HepG2 (cell line): ENCODE measurements around the gene GGNBP2. TPM values are rescaled to one million over a fixed set of nuclear protein-coding genes. Genes with fewer than 3 reads are reported as not detected.
A peak's percentile ranks its signal among the peaks of the same experiment; 100 is the strongest.

Experiments
- MAFG ChIP-seq: sonication (generic); formaldehyde crosslinking; IDR thresholded peaks from 2 replicates; pipeline ENCODE4 v1.5.1; 2020; ENCODE audit warnings: mild to moderate bottlenecking, missing genetic modification reagents
- MEIS2 ChIP-seq: sonication (generic); formaldehyde crosslinking; IDR thresholded peaks from 2 replicates; pipeline ENCODE4 v1.9.0; 2021; ENCODE audit warnings: mild to moderate bottlenecking, missing genetic modification reagents
- MTA1 ChIP-seq: sonication (generic); formaldehyde crosslinking; IDR thresholded peaks from 2 replicates; pipeline ENCODE4 v1.4.0; 2020; ENCODE audit warnings: missing genetic modification reagents, mild to moderate bottlenecking, borderline replicate concordance
- SMAD3 ChIP-seq: sonication (generic); formaldehyde crosslinking; IDR thresholded peaks from 2 replicates; pipeline ENCODE4 v1.4.0; 2020; ENCODE audit warnings: missing genetic modification reagents
- TCF12 ChIP-seq, 2 experiments: fragments of 450-650 bp in 1 of 2; sonication (generic) in 1 of 2; formaldehyde crosslinking in 1 of 2; IDR thresholded peaks; 2 replicates each; pipeline versions ENCODE4 v1.6.1 to v1.8.0; 2017 to 2022; ENCODE audit warnings: antibody characterized with exemption in 1 of 2, mild to moderate bottlenecking in 1 of 2, missing genetic modification reagents in 1 of 2, moderate library complexity in 1 of 2
- TOPORS ChIP-seq: sonication (generic); formaldehyde crosslinking; IDR thresholded peaks from 2 replicates; pipeline ENCODE4 v1.8.0; 2023; ENCODE audit warnings: mild to moderate bottlenecking, missing genetic modification reagents
- TP53 ChIP-seq: sonication (generic); formaldehyde crosslinking; conservative IDR thresholded peaks from 2 replicates; pipeline ENCODE4 v1.4.0; 2020; ENCODE audit warnings: missing genetic modification reagents
- ZNF367 ChIP-seq: sonication (generic); formaldehyde crosslinking; IDR thresholded peaks from 2 replicates; pipeline ENCODE4 v1.4.0; 2020; ENCODE audit warnings: missing genetic modification reagents, borderline replicate concordance
- ZNF547 ChIP-seq: sonication (generic); formaldehyde crosslinking; IDR thresholded peaks from 2 replicates; pipeline ENCODE4 v1.5.1; 2020; ENCODE audit warnings: mild to moderate bottlenecking, missing genetic modification reagents
- ZNF562 ChIP-seq: sonication (generic); formaldehyde crosslinking; IDR thresholded peaks from 2 replicates; pipeline ENCODE4 v1.8.0; 2022; ENCODE audit warnings: missing genetic modification reagents, borderline replicate concordance
- ZNF75D ChIP-seq: sonication (generic); formaldehyde crosslinking; IDR thresholded peaks from 2 replicates; pipeline ENCODE4 v1.8.1; 2023; ENCODE audit warnings: missing genetic modification reagents, mild to moderate bottlenecking, borderline replicate concordance
- polyA plus RNA-seq, 8 experiments: library from polyadenylated mRNA; depleted of rRNA in 3 of 8; stranded (reverse) in 7 of 8; unstranded in 1 of 8; fragments of >200 nt; fragmentation: Illumina TruSeq in 4 of 8; extraction: Trizol in 4 of 8; gene quantifications; 2 replicates each; pipeline versions ENCODE4 v1.2.1 to v1.2.3, GENCODE V29; 2011 to 2016; ENCODE audit warnings: low read depth in 4 of 8, missing spikeins in 1 of 8, mixed read lengths in 1 of 8; ENCODE audit not compliant: insufficient read depth in 1 of 8
- total RNA-seq, 5 experiments: library from RNA; depleted of rRNA; stranded (reverse); fragments of >200 nt; fragmentation: Illumina TruSeq; extraction: Trizol; gene quantifications; 2 replicates each; pipeline ENCODE4 v1.2.3, GENCODE V29; 2016; ENCODE audit warnings: low read depth in 1 of 5
- TF ChIP-seq, protein P1 (sequence below): sonication (generic); formaldehyde crosslinking; IDR thresholded peaks from 2 replicates; pipeline ENCODE4 v1.8.1; 2023; ENCODE audit warnings: mild to moderate bottlenecking, moderate library complexity, missing genetic modification reagents
- TF ChIP-seq, protein P2 (sequence below): sonication (generic); formaldehyde crosslinking; conservative IDR thresholded peaks from 2 replicates; pipeline ENCODE4 v1.8.0; 2022; ENCODE audit warnings: low read depth, missing genetic modification reagents
- TF ChIP-seq, protein P3 (sequence below): sonication (generic); formaldehyde crosslinking; IDR thresholded peaks from 2 replicates; pipeline ENCODE4 v1.8.0; 2022; ENCODE audit warnings: missing genetic modification reagents, mild to moderate bottlenecking, inconsistent platforms, borderline replicate concordance
- TF ChIP-seq, protein P4 (sequence below), 2 experiments: fragments of 450-650 bp in 1 of 2; sonication (generic) in 1 of 2; formaldehyde crosslinking in 1 of 2; IDR thresholded peaks; 2 replicates each; pipeline versions ENCODE4 v1.6.1 to v1.8.0; 2016 to 2022; ENCODE audit warnings: antibody characterized with exemption in 1 of 2, mild to moderate bottlenecking in 1 of 2, missing genetic modification reagents in 1 of 2

The GGNBP2 gene
- total and polyA plus RNA-seq, 2 of the 13 experiments (the other 11 are each of a cell fraction or from before 2014, with no cell fraction given), result 53.3 to 84.2 TPM

DNA sequence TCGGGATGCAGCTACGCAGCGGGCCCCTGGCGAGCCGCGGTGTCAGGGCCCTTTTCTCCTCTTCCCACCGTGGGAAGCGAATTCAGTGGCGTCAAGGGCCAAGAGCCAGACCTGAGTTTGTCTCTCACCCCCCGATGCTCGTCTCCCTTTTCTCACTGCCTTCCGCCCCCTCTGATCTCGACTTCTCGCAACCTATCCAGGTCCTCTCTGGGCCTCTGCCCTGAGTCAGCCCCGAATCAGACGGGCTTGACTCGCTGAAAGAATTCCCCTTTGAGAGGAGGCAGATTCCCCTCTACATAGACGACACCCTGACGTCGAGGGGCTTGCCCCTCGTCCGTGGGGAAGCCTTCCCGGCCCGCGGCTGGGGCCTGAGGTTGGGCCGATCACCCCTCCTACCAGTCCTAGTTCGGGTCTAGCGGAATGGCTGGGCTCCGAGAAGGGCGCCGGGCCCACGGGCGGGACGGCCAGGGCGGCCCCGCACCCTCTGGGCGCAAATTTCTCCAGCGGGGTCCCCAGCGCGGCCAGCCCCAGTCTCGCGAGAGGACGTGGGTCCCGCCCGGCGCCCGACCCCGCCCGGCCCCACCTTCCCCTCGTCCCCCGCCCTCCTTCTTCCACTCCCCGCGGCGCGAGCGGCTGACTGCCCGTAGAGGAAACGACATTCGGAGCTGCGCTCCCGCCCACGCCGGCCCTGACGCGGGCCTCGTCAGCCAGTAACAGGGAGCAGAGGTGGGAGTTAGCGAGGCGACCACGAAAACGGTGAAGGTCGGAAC lies at the start of gene GGNBP2 (continued):
- TF ChIP-seq, protein P1, sequence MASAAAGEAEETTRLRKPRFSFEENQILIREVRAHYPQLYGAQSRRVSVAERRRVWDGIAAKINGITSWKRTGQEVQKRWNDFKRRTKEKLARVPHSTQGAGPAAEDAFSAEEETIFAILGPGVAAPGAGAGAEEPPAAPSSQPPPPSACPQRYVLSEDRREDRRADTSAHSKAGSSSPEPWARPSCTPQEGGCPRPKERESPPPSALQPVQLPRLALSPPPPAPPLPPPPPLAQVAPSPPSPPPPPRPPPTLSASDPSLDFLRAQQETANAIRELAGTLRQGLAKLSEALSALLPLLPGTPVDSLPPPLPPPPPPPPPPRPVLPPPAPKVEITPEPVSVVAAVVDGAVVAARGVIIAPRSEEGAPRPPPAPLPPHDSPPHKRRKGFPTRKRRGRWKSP, result peak; percentile 79
- no peak for TF ChIP-seq MEIS2 (CRISPR knock-in tag)
- TF ChIP-seq, protein P2, sequence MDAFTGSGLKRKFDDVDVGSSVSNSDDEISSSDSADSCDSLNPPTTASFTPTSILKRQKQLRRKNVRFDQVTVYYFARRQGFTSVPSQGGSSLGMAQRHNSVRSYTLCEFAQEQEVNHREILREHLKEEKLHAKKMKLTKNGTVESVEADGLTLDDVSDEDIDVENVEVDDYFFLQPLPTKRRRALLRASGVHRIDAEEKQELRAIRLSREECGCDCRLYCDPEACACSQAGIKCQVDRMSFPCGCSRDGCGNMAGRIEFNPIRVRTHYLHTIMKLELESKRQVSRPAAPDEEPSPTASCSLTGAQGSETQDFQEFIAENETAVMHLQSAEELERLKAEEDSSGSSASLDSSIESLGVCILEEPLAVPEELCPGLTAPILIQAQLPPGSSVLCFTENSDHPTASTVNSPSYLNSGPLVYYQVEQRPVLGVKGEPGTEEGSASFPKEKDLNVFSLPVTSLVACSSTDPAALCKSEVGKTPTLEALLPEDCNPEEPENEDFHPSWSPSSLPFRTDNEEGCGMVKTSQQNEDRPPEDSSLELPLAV (CRISPR knock-in tag), result no peak
- no peak; the same call in 1 of the 2 replicates for TF ChIP-seq ZNF367 (CRISPR knock-in tag)
- TF ChIP-seq, protein P3, sequence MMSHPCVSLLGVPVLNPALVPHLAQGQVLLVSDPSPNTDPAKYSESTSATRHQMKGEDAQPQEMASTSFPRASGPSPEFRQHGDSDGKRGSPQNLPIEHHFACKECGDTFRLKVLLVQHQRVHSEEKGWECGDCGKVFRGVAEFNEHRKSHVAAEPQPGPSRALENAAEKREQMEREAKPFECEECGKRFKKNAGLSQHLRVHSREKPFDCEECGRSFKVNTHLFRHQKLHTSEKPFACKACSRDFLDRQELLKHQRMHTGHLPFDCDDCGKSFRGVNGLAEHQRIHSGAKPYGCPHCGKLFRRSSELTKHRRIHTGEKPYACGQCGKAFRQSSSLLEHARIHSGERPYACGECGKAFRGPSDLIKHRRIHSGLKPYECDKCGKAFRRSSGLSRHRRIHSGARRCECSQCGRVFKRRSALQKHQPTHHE, result no peak
- TF ChIP-seq TCF12 (IDR thresholded peaks at IDR 0.05), result no peak
- TF ChIP-seq TCF12 (CRISPR knock-in tag; IDR thresholded peaks at IDR 0.05), result no peak
- no peak for TF ChIP-seq ZNF562 (CRISPR knock-in tag)
- TF ChIP-seq, protein P4, sequence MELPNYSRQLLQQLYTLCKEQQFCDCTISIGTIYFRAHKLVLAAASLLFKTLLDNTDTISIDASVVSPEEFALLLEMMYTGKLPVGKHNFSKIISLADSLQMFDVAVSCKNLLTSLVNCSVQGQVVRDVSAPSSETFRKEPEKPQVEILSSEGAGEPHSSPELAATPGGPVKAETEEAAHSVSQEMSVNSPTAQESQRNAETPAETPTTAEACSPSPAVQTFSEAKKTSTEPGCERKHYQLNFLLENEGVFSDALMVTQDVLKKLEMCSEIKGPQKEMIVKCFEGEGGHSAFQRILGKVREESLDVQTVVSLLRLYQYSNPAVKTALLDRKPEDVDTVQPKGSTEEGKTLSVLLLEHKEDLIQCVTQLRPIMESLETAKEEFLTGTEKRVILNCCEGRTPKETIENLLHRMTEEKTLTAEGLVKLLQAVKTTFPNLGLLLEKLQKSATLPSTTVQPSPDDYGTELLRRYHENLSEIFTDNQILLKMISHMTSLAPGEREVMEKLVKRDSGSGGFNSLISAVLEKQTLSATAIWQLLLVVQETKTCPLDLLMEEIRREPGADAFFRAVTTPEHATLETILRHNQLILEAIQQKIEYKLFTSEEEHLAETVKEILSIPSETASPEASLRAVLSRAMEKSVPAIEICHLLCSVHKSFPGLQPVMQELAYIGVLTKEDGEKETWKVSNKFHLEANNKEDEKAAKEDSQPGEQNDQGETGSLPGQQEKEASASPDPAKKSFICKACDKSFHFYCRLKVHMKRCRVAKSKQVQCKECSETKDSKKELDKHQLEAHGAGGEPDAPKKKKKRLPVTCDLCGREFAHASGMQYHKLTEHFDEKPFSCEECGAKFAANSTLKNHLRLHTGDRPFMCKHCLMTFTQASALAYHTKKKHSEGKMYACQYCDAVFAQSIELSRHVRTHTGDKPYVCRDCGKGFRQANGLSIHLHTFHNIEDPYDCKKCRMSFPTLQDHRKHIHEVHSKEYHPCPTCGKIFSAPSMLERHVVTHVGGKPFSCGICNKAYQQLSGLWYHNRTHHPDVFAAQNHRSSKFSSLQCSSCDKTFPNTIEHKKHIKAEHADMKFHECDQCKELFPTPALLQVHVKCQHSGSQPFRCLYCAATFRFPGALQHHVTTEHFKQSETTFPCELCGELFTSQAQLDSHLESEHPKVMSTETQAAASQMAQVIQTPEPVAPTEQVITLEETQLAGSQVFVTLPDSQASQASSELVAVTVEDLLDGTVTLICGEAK (IDR thresholded peaks at IDR 0.05), result no peak
- TF ChIP-seq, protein P4 (CRISPR knock-in tag; IDR thresholded peaks at IDR 0.05), result peak; percentile 42
- TF ChIP-seq SMAD3, result no peak; the same call in 1 of the 2 replicates
- no peak for TF ChIP-seq TP53 (CRISPR knock-in tag)
- no peak; the same call in 1 of the 2 replicates for TF ChIP-seq MTA1 (CRISPR knock-in tag)
- TF ChIP-seq MAFG (CRISPR knock-in tag), result no peak
- no peak for TF ChIP-seq ZNF75D (CRISPR knock-in tag)
- peak; percentile 85 for TF ChIP-seq ZNF547 (CRISPR knock-in tag)
- TF ChIP-seq TOPORS (CRISPR knock-in tag), result no peak
